NB4 (cell line): Measurements from ENCODE around the gene CILP2.
A peak's percentile ranks its signal among the peaks of the same experiment; 100 is the strongest.

Experiments used
- DNase-seq: peaks from one replicate; pipeline ENCODE4 v3.0.0; 2010; ENCODE audit warnings: low read depth
- H3K4me3 ChIP-seq: one replicate; pipeline ENCODE4 v1.5.1; 2011; ENCODE audit warnings: mild to moderate bottlenecking, low read depth, low read length, moderate library complexity
- CTCF ChIP-seq: IDR thresholded peaks from one replicate; pipeline ENCODE4 v1.5.1; 2012; ENCODE audit warnings: low read depth, low read length
- MAX ChIP-seq: IDR thresholded peaks from 2 replicates; pipeline ENCODE4 v1.6.1; 2011; ENCODE audit warnings: low read depth, low read length
- MYC ChIP-seq: IDR thresholded peaks from 2 replicates; pipeline ENCODE4 v1.6.1; 2011; ENCODE audit warnings: low read depth, low read length
- POLR2A ChIP-seq: IDR thresholded peaks from 2 replicates; pipeline ENCODE4 v1.6.1; 2011; ENCODE audit warnings: mild to moderate bottlenecking; ENCODE audit not compliant: insufficient read length; ENCODE audit errors: extremely low read depth

CILP2 gene

GRCh38 chr19:19553670-19554069 lies 15.6 kb downstream of the CILP2 start:
- no peak for DNase-seq
- no peak overlapping the region for H3K4me3 ChIP-seq
- no peak for TF ChIP-seq MYC
- no peak for TF ChIP-seq MAX

- H3K4me3 ChIP-seq: no peak overlapping the region
- peak; percentile 70 for DNase-seq
- TF ChIP-seq CTCF (peak; percentile 83), MAX (no peak), POLR2A (no peak)
Measured at GRCh38 chr19:19554074-19555023, 16.3 kb downstream of the CILP2 start.

GRCh38 chr19:19558055-19558454 lies 20.0 kb downstream of the CILP2 start:
- DNase-seq: no peak
- H3K4me3 ChIP-seq: no peak overlapping the region
- no peak for TF ChIP-seq MAX

GRCh38 chr19:19558636-19559035 lies 20.6 kb downstream of the CILP2 start:
- DNase-seq: no peak
- no peak for TF ChIP-seq MYC
- no peak for TF ChIP-seq CTCF
- no peak for TF ChIP-seq MAX
- TF ChIP-seq POLR2A: no peak
- H3K4me3 ChIP-seq: no peak overlapping the region

- H3K4me3 ChIP-seq: no peak overlapping the region
- DNase-seq: peak; percentile 45
- no peak for TF ChIP-seq POLR2A
- TF ChIP-seq CTCF: no peak
- TF ChIP-seq MYC: peak; percentile 32; the same call in 1 of the 2 replicates
- peak; percentile 11; the same call in 1 of the 2 replicates for TF ChIP-seq MAX
Measured at GRCh38 chr19:19559931-19560330, 21.9 kb downstream of the CILP2 start.

GRCh38 chr19:19561946-19562664 lies 24.0 kb downstream of the CILP2 start:
- TF ChIP-seq MYC (no peak), POLR2A (no peak), MAX (no peak), CTCF (no peak)
- no peak for DNase-seq
- no peak overlapping the region for H3K4me3 ChIP-seq
